GM13976 (cell line): ENCODE results near the gene BTN3A1.

Experiments used
- DNase-seq: peaks from one replicate; pipeline ENCODE4 v3.0.0; 2012; ENCODE audit warnings: low spot score
- in situ Hi-C: fragments of 300-500 bp; cut with MboI; formaldehyde crosslinking; loops from one replicate; pipeline ENCODE4 v1.12.0; 2022; ENCODE audit warnings: low sequenced_read_pairs, mixed read lengths, inconsistent platforms; ENCODE audit not compliant: unreplicated experiment
- TF ChIP-seq, protein P1 (sequence below): IDR thresholded peaks from 2 replicates; pipeline ENCODE4 v1.5.1; 2012; ENCODE audit warnings: borderline replicate concordance, mild to moderate bottlenecking; ENCODE audit not compliant: insufficient read depth; ENCODE audit errors: extremely low read depth, missing control alignments, control extremely low read depth

Gene BTN3A1

DNA sequence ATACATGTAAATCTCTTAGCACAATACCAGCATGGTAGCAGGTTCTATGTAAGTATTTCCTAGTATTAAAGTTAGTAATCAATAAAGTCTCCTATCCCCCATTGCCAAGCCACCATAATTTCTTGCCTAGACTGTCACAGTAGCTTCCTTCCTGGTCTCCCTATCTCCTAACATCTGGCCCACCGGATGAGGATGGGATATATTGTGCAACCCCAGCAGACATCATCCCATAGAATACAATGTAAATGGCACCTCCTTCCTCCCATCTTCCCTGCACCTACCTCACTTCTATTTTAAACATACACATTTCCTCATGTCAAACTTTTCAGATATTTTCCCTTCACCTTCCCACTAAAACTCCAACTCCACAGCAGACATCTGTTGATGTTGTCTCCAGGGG, 3.5 kb upstream of the BTN3A1 start:
- no peak for DNase-seq
- in situ Hi-C loops, result no loop called here
- TF ChIP-seq, protein P1, sequence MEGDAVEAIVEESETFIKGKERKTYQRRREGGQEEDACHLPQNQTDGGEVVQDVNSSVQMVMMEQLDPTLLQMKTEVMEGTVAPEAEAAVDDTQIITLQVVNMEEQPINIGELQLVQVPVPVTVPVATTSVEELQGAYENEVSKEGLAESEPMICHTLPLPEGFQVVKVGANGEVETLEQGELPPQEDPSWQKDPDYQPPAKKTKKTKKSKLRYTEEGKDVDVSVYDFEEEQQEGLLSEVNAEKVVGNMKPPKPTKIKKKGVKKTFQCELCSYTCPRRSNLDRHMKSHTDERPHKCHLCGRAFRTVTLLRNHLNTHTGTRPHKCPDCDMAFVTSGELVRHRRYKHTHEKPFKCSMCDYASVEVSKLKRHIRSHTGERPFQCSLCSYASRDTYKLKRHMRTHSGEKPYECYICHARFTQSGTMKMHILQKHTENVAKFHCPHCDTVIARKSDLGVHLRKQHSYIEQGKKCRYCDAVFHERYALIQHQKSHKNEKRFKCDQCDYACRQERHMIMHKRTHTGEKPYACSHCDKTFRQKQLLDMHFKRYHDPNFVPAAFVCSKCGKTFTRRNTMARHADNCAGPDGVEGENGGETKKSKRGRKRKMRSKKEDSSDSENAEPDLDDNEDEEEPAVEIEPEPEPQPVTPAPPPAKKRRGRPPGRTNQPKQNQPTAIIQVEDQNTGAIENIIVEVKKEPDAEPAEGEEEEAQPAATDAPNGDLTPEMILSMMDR, result no peak

- in situ Hi-C loops, result no loop called here
- DNase-seq, result no peak
- TF ChIP-seq, protein P1, result no peak
Measured at GRCh38 chr6:26400626-26401025, 1.4 kb upstream of the BTN3A1 start.

DNA sequence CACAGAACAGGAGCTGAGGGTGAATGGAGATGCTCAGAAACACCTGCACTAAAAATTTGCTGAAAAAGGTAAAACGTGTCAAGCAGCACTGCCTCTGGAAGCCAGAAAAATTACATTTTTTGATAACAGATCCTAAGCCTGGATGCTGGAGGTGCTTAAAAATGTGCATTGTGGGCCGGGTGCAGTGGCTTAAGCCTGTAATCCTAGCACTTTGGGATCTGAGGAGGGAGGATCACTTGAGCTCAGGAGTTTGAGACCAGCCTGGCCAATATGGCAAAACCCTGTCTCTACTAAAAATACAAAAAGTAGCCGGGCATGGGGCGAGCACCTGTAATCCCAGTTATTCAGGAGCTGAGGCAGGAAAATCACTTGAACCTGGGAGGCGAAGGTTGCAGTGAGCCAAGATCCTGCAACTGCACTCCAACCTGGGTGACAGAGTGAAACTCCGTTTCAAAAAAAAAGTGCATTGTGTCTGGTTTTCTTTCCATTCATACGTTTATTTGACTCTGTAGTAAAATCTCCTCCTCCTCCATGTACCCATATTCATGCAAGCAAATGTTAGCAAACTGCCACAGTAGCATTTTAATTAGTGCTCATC, 587 bp upstream of the BTN3A1 start:
- TF ChIP-seq, protein P1, result no peak

GRCh38 chr6:26403893-26404292, 1.8 kb downstream of the BTN3A1 start:
- TF ChIP-seq, protein P1, result no peak
- no peak for DNase-seq
- in situ Hi-C loops, result no loop called here

More for the DNA sequence above, 587 bp upstream of the BTN3A1 start:
- DNase-seq, result no peak
- in situ Hi-C loops, result no loop called here

DNA sequence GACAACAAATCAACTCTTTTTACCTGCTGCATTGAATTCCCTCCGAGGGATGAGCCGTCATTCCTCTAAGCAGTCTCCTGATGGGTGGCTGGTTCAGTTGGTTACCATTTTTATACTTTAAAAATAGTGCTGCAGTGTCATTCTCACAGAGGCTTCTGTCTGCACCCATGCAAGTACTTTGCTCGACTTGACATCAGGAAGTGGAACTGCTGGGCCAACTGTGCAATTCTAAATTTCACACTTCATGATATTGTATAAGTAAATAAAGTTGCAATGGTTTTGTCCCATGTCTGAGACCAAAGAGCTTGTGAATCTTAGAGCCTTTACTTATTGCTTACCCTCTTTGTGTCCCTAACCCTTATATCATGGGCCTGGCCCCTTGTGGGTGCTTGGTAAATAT, 2.5 kb downstream of the BTN3A1 start:
- TF ChIP-seq, protein P1, result no peak
- in situ Hi-C loops, result no loop called here
- DNase-seq, result no peak

- TF ChIP-seq, protein P1, result no peak
- no peak for DNase-seq
- in situ Hi-C loops, result no loop called here
Measured at GRCh38 chr6:26408828-26409730, 7.0 kb downstream of the BTN3A1 start.
